OCI-LY1 (cell line): Measurements from ENCODE around the gene TNNC1.

Experiments used
- CTCF ChIP-seq: fragments of 200-600 bp; sonication (generic), shearing (Covaris generic); IDR thresholded peaks from 2 replicates; pipeline ENCODE4 v1.5.1; 2017; ENCODE audit warnings: mild to moderate bottlenecking, antibody characterized with exemption, low read length, moderate library complexity, mixed read lengths
- EZH2 ChIP-seq: fragments of 200-600 bp; sonication (generic), shearing (Covaris generic); IDR thresholded peaks from 2 replicates; pipeline ENCODE4 v1.8.0; 2017; ENCODE audit warnings: borderline replicate concordance, mixed run types, mild to moderate bottlenecking, antibody characterized with exemption, low read length, moderate library complexity, mixed read lengths

GRCh38 chr3:52407779-52408178, 46.1 kb downstream of the TNNC1 start:
- TF ChIP-seq CTCF (no peak), EZH2 (no peak)
